GM19099 (cell line): Measurements from ENCODE around the gene HAUS8.

ENCODE experiments used
- POLR2A ChIP-seq: IDR thresholded peaks from 3 replicates; pipeline ENCODE4 v1.6.1; 2011; ENCODE audit warnings: low read depth; ENCODE audit not compliant: insufficient read length; ENCODE audit errors: extremely low read depth

HAUS8 gene

DNA sequence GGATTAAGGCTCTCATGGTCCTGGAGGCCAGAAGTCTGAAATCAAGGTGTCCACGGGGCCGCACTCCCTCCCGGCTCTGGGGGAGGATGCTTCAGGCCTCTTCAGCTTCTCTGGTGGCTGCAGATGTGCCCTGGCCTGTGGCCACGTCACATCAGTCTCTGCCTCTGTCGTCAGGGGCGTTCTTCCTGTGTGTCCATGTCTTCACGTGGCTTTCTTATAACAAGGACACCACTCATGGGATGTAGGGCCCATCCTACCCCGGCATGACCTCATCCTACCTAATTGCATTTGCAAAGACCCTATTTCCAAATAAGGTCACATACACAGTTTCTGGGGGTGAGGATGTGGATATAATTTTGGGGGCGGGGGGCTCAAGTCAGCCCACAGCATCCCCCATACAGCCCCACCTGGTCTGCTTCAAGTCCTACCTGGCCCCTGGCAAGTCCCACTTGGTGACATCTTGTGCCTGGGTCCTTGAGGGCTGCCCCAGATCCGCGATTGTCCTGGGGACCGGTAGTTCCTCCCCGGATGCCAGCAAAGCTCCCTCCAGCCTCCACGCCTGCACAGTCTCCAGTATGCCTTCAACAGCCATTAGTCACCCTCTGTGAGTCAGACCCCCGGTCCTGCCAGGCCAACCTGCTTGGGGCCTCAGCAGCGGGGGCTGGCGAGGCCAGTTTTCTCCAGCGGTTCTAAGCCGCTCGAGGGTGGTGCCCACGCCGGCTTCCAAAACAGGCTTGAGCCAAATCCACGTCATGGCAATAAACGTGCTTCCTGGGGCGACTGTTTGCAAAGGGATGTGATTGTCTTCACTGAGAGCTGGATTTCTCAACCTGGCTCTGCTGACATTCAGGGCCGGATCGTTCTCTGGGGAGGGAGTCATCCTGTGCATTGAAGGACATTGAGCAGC lies 32.5 kb upstream of the HAUS8 start:
- TF ChIP-seq POLR2A, result no peak

DNA sequence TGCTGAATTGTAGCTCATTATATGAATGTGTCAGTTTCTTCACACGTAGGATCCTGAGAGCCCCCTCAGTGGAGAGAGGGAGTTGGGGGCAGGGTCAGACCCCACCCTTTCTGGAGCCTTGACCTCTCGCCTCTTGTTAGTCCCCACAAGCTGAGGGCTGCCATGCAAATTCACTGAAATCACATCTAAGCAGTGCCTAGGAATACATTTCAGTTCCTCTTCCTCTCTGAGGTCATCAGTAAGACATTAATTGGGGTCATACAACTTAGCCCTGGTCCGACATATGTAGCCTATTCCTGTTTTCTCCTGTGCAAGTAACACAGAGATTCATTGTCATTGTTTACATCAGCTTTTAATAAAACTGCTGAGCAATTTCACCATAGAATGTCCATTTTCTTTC lies 30.3 kb upstream of the HAUS8 start:
- no peak for TF ChIP-seq POLR2A

DNA sequence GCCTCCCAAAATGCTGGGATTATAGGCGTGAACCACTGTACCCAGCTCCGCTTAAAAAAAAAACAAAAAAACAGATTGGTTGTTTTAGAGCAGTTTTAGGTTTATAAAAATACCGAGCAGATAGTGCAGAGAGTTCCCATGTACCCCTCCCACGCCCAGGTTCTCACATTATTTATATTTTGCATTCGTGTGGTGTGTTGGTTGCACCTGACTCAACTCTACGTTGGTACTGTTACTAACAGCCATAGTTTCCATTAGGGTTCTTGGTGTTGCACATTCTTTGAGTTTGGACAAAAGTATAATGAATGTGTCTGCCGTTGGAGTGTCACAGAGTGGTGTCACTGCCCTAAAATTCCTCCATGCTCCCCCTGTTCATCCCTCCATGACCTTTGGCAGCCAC lies 29.4 kb upstream of the HAUS8 start:
- no peak for TF ChIP-seq POLR2A

DNA sequence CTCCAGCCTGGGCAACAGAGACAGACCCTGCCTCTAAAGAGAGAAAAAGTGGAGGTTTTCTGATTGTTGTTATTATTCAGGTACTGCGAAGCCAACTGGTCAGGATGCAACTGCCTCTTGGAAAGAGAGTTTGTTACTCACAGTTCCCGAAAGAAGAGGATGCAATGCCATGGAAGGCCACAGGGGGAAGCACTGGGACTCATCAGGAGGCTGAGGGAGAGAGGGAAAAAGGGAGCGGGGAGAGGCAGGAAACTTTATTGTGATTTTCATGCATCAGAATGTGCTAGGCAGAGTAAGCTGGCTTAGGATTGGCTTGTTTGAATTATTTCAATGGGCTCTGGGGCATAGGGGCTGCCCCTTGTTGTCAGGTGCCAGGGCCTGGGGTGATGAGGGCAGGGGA lies 27.9 kb upstream of the HAUS8 start:
- TF ChIP-seq POLR2A, result no peak

DNA sequence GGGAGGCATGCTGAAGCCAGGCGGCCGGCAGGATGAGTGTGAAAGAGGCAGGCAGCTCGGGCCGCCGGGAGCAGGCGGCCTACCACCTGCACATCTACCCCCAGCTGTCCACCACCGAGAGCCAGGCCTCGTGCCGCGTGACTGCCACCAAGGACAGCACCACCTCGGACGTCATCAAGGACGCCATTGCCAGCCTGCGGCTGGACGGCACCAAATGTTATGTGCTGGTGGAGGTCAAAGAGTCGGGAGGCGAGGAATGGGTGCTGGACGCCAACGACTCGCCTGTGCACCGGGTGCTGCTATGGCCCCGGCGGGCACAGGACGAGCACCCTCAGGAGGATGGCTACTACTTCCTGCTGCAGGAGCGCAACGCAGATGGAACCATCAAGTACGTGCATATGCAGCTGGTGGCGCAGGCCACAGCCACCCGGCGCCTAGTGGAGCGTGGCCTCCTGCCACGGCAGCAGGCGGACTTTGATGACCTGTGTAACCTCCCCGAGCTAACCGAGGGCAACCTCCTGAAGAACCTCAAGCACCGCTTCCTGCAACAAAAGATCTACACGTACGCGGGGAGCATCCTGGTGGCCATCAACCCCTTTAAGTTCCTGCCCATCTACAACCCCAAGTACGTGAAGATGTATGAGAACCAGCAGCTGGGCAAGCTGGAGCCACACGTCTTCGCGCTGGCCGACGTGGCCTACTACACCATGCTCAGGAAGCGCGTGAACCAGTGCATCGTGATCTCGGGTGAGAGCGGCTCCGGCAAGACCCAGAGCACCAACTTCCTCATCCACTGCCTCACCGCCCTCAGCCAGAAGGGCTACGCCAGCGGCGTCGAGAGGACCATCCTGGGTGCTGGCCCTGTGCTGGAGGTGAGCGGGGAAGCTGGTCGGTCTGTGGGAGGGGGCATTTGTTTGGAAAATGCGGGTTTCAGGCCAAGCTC lies 26.7 kb upstream of the HAUS8 start:
- TF ChIP-seq POLR2A, result no peak

DNA sequence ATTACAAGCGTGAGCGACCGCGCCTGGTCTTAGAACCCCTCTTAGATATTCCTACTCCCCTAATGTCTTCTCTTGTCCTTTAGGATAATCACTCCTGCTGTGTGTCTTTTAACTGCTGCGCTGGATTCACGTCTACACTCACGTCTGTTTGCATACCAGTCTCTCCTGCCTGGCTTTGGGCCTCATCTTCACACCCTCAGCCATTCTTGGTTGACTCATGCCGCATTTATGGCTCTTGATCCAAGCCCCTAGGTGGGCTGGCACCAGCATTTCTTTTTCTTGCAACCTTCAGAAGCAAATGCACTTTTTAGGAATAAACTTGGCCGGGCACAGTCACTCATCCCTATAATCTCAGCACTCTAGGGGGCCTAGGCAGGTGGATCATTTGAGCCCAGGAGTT lies 23.1 kb upstream of the HAUS8 start:
- TF ChIP-seq POLR2A, result no peak

DNA sequence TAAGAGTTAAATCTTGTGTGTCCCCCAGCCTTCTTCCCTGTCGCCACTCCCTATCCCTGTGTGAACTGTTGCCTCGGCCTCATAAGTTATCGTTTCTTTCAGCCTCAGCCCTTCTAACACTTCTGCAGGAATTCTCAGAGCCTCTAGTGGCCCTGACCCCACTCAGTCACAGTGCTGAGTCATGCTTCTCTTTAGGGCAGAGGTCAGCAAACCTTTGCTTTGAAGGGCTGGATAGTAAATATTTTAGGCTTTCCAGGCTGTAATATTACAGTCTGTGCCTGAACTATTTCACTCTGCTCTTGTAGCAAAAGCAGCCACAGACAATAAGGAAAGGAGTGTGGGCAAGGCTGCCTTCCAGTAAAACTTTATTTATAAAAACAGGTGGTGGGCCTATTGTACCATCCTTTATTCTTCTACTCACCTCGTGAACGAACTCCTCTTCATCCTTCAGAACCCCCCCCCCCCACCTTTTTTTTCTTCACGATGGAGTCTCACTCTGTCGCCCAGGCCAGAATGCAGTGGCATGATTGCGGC lies 22.4 kb upstream of the HAUS8 start:
- TF ChIP-seq POLR2A, result no peak

DNA sequence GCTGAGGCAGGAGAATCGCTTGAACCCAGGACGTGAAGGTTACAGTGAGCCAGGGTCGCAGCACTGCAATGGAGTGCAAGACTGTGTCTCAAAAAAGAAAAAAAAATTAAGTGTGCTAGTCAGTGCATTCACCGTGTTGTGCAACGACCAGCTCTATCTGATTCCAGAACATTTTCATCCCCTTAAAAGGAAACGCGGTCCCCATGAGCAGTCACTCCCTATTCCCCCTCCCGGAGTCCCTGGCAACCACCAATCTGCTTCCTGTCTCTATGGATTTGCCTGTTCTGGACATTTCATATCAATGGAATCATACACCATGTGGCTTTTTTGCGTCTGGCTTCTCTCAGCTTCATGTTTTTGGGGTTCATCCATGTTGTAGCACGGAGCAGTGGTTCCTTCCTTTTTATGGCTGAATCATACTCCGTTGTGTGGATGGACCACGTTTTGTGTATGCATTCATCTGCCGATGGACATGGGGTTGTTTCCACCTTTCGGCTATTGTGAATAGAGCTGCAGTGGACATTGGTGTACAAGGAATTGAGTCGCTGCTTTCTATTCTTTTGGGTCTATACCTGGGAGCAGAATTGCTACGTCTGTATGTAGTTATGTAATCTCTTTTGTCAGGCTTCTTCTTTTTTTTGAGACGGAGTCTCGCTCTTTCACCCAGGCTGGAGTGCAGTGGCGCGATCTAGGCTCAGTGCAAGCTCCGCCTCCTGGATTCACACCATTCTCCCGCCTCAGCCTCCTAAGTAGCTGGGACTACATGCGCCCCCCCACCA lies 20.1 kb upstream of the HAUS8 start:
- TF ChIP-seq POLR2A, result no peak

DNA sequence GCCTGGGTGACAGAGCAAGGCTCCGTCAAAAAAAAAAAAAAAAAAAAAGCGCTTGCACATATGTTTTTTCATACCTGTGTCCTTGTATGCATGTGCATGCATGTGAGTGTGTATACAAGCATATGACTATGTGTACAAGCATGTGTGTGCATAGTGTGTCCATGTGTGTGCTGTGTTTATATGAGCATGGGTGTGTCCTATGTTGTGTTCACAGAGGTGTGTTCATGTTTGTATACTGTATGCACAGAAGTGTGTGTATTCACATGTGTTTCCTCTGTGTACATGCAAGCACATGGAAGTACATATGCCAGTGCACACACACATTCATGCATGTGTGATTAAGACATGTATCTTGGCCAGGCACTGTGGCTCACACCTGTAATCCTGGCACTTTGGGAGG lies 17.4 kb upstream of the HAUS8 start:
- TF ChIP-seq POLR2A, result no peak

DNA sequence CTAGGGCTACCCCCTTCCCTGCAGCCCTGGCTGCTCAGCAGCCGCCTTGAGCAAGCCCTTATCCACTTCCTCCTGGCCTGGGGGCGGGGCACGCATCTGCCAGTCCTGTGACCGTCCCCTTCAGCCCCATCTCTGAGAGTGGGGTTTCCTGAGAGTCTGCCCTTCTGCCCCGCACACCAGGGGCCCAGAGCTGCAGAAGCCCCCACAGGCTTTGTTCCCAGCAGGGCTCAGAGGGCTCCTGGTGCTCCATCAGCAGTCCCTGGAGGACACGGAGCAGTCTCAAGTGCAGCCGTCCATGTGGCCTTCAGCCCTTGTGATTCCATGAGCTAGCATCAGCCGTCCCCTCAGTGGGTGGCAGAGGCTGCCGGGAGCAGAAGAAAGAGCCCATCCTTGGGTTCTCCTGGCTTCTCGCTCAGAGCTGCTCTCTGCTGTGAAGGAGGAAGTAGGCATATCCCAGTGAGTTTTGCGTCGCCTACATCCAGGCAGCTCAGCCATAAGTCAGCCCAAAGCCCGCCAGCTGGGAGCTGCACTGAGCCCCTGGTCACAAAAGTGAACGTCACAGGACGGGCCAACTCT lies 16.6 kb upstream of the HAUS8 start:
- TF ChIP-seq POLR2A, result no peak

DNA sequence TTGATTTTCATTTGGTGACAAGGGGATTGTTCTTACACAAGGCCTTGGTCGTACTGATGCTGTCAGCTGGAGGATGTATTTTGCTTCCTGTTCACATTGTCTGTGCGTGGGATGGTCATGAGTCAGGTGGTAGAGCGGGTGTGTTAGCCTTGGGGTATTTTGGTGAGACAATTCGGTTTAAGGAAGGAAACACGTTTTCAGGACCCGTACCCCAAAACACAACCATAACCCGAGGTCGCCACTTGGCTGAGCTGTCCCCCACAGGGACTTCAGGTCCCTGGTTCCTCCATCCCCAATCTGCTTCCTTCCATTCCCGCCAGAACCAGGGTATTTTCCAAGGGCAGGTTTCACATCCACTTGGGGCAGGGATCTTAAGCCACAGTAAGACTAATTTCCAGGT lies 15.3 kb upstream of the HAUS8 start:
- TF ChIP-seq POLR2A, result no peak

DNA sequence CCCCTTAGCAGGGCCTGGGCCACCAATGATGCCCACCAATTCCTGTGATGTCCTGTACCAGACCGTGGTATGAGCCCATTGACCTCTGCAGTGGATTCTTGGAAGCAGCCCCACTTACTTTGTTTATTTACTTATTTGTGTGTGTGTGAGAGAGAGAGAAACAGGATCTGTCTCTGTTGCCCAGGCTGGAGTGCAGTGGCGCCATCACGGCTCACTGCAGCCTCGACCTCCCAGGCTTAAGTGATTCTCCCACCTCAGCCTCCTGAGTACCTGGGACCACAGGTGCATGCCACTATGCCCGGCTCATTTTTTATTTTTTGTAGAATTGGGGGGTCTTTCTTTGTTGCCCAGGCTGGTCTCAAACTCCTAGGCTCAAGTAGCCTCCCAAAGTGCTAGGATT lies 13.3 kb upstream of the HAUS8 start:
- TF ChIP-seq POLR2A, result no peak

DNA sequence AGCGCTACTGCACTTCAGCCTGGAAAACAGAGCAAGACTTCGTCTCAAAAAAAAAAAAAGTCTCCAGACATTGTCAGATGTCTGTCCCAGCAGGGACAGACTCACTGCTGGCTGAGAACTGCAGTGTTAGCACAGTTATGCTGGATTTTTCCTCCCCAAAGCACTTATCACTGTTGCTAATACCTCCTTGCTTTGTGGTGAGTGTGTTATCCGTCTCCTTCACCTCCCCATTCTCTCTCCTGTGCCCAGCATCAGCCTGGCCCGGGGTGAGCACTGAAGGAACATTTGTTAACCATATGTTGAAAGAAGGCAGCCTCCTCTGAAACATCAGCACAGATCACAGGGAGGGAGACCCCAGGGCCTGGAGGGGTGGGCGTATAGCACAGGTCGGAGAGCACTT lies 11.6 kb upstream of the HAUS8 start:
- no peak for TF ChIP-seq POLR2A

DNA sequence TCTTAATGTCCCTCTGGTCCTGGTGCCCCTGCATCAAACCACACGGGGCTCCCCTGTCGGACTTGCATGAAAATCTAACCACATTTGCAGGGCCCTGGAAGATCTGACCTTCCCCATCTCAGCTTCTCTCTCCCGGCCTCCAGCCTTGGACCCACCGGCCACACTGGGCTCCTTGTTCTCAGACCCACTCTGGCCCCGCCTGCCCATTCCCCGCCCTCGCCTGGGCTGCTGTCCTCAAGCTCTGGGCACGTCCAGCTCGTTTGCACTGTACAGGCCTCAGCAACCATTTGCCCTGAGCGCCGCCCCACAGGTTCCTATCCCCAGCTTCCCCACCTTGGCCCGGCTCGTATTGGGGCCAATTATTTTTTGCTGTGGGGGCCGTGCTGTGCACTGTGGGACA lies 10.9 kb upstream of the HAUS8 start:
- no peak for TF ChIP-seq POLR2A
